Erythroblast (primary cell): ENCODE results near the gene POU2F1.

Source experiments
- DNase-seq, 2 experiments: peaks; one replicate each; lab custom pipeline; 2025; lab: John Stamatoyannopoulos, UW
- GATA1 ChIP-seq: IDR thresholded peaks from 2 replicates; pipeline ENCODE4 v1.6.1; 2011; ENCODE audit warnings: low read depth, mild to moderate bottlenecking, control low read depth, low read length, moderate library complexity
- POLR2A ChIP-seq: IDR thresholded peaks from 2 replicates; pipeline ENCODE4 v1.6.1; 2011; ENCODE audit warnings: mild to moderate bottlenecking, low read length

Gene POU2F1

DNA sequence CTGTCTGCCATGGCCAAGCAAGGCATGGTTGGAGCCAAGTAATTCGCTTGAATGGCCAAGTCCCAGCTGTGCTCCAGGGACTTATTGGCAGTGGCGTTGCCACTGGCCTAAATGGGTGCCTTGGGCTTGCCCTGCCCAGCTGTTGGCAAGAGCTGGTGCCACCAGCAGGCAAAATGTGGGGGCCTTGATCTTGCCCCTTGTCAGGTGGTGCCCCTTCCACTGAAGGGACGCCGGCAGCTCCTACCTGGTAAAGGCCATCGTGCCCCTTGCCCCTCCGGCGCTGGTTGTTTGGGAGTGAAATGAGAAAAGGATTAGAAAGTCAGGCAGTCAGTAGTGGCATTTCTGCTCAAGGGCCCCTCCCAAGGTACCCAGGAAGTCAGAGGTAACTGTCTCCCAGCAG, 212.1 kb downstream of the POU2F1 start:
- no peak for DNase-seq
- no peak for TF ChIP-seq POLR2A
- no peak for TF ChIP-seq GATA1

DNA sequence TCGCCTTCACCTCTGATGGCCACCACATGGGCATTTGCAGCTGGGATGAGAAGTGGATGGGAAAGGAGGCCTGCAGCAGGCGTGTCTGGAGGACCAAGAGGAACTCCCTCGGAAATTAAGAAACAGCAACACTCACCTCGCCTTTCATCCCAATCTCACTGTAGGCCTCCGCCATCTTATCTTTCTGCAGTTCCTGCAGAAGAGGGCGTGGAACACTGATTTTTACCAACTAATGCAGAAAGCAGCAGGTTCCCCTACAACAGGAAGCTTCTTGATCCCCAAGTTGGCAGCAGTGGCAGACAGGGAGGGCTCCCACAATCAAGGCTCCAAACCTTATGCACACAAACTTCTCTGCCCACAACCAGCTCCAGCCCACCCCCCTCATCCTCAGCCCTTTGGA, 213.2 kb downstream of the POU2F1 start:
- no peak for DNase-seq
- TF ChIP-seq POLR2A (no peak), GATA1 (no peak)

DNA sequence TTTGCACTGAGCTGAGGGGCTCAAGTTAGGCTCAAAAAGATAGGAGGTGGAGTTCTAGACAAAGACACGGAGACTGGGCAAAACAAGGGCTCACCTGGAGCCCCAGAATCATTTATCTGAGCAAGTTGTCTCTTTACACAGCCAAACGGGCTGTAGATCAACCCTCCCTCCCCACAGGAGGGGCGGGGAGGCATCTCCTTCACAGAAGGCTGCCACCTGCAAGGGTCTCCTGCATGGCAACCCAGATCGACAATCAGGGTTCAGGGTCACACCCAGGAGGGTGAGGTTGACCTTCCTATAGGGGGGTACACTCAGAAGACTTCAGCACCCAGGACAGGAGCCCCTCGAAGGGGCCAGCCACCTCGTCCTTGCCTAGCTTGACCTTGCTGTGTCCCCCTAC, 213.6 kb downstream of the POU2F1 start:
- TF ChIP-seq GATA1 (no peak), POLR2A (no peak)
- no peak for DNase-seq

DNA sequence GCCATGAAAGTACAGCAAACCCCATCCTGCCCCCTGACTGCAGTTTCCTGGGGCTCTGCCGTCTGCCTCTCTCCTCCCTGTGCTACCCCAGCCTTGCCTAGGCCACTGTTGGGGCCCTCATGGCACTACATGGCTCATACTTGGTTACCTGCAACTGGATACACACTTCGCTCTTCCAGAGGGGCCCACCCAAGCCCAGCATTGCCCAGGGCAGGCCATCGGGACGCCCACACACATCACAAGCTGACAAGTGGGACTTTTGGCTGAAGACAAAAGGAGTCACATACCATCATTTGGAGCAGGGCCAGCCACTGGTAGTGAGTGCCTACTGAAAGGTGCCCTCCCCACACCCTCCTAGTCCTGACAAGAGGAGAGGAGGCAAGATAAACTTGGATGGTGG, 214.8 kb downstream of the POU2F1 start:
- DNase-seq = no peak
- TF ChIP-seq GATA1 (no peak), POLR2A (no peak)

DNA sequence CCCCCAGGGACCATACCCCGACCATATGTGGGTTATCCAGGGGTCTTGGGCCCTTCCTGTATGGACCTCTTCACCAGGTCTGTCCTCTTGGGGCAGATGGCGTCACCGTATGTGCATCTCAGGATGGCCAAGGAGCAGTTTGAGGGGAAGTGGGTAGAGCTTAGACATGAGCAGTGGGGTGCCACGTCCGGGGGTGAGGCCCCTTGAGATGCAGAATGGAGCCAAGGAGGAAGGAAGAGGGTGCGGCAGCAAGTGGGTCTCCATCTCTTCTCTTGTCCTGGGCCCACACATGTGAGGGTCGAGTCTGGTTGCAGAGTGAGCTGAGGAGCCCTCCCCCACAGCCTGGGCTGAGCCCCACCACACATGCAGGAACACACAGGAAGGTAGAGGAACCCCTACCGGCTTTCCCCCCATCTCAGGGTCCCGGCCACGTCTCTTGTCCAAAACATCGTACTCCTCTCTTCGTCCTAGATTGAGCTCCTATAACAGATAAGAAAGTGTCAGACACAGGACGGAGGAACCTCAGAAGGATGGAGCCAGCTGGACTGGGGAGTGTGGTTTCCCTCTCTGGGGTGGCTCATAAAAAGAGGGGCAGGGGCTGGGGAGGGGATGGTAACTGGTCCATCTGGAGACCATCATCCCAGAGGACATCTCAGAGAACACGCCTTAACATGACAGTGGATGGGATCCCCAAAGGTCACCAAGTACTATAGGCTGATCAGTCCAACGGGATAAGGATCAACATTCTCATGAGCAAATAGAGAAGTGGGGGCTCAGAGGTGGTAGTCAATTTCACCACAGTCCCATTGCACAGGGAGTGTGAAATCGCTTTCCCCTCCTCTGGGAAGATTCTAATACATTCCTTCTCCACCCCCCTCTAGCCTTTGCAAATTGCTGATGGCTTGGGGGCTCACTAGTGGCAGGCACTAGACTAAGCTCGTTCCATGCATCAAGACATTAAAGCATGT, 217.8 kb downstream of the POU2F1 start:
- TF ChIP-seq POLR2A = no peak
- no peak for TF ChIP-seq GATA1
- DNase-seq = no peak

DNA sequence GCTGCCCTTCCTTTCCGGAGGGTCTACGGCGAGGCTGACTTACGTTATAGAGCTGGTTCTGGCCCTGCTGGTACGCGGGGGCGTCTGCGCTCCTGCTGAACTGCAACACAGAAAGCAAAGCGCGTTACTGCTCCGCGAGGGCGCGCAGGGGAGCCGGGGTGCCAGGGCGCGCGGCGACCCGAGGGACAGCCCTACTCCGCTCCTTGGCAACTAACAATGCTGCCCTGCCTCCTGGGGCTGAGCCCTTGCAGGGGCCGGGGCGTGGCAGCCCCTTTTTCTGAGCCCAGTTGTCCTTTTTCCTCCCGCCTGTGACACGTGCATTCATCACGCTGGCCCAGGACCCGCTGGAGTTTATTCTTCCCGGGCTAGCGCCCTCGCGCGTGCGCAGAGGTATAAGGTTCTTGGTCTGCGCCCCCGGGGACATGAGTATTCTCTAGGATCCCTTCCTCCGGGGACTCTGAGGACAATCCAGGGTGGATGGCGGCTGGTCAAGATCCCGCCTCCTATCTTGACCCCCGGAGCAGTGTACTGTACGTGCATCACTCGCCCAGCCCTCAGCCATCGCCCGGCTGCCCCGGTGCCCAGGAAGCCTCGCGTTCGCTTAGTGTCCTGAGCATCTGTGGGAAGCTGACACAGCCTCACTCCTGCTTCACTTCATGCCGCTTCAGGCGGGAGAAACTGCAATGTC, 218.8 kb downstream of the POU2F1 start:
- DNase-seq = peak; percentile 58 to 69
- TF ChIP-seq GATA1 (no peak), POLR2A (no peak)

DNA sequence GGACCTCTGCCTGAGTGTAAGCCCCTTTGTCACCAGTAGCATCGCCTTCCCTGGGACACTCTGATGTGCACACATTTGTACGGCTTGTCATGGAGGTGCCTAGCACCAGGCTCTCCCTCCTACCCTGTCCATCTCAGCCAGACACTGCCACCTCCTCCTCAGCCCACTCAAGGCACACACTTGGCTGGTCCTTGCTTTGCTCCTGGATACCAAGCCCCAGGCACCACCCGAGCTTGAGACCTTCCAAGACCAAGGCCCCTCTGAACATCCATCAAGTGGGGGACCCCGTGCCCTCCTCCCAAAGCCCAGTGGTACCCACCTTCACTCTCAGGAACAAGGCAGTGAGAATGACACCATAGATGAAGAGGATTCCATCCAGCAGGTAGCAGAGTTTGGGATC, 219.7 kb downstream of the POU2F1 start:
- no peak for DNase-seq
- no peak for TF ChIP-seq POLR2A
- TF ChIP-seq GATA1 = no peak

DNA sequence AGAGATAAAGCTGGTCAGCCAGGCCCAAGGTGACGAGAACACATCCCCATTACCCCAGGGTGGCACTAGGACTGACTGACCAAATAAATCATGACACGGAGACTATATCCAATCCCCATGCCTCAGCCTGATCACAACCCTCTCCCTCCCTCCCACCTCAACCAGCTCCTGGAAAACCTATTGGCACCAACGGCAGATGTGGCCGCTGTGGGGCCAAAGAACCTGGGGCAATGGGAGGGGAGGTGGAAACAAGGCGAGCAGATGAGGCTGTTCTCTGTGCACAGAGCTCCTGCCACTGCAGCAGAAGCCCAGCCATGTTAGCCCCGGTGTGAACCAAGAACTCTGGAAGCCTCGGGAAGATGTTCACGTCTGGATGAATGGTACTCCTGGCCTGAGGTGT, 220.1 kb downstream of the POU2F1 start:
- TF ChIP-seq POLR2A = no peak
- no peak for TF ChIP-seq GATA1

DNA sequence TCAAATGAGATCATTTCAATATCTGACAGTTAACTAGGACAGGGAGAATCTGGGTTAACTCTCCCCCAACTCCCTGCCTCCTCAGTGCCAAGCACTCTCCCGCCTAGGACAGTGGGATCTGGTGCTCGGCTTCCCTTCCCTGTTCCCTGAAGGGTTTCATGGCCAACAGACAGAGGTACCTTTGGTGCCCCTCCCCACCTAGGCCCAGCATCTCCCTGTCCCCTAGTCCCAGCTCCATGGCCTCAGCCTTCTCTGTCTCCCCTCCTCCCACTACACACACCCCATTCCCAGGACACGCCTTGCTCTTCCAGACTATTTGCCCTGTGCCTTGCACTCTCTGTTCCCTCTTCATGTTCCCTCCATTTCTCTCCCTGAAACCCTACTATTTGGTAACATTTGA, 220.5 kb downstream of the POU2F1 start:
- no peak for DNase-seq

More for the DNA sequence above, 220.1 kb downstream of the POU2F1 start:
- no peak for DNase-seq

DNA sequence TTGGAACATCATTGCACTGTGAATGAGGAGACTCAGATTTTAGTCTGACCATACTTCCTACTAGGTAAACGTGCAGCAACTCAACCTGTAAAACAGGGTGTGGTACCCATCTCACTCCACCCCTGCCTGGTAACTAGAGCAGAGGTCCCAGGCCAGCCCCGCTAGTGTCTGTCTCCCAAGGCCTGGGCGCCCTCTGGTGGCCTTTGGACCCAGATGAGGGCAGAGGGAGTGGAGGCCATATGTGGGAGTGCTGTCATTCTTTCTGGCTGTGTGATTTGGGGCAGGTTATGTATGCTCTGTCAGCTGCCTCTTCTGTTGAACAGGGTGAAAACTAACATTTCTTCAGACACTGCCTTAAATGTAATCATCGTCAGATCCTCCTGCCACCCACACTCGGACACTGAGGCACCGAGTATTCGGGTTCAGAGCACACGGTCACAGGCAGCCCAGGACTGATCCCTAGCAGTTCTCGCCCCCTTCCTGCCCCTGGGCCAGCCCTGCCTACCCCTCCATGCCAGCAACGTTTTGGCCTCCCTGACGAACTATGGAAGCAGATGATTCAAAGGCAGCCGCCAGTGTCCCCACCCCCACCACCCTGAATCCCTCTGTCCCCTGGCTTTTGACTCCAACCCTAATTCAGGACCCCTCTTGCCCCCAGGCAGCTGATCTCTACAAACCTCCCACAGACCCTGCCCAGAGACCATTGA, 221.6 kb downstream of the POU2F1 start:
- TF ChIP-seq GATA1 (no peak), POLR2A (no peak)

More for the DNA sequence above, 220.5 kb downstream of the POU2F1 start:
- no peak for TF ChIP-seq GATA1
- TF ChIP-seq POLR2A = no peak

DNA sequence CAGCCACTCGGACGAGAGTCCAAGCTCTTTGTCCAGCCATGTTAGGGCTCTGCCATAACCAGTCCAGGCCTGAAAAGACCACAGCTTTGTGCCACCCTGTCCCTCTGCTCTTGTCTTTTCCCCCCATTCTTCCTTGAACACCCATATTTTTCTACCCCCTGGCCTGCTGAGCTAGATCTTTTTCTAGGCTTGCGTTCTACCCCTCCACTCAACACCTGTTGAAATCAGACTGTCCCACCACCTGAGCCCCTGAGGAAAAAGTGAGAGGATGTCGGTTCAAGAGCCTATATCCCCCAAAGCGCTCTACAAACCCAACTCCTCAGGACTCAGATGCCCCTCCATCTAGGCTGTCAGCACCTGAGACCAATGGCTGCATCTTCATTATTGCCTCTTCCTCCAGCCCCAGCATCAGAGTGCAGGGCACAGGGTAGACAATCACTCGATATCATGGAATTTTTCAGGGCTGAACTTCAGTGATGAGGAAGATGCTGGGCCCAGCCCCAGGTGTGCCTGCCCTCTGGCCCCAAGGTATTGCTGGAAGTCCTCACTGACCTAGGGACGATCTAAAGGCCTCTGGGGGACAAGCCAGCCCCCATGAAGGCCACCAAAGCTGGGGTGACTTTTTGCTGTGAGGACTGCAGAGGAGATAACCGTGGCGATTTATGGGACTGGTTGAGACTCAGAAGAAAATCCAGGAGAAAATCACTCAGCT, 222.3 kb downstream of the POU2F1 start:
- DNase-seq = no peak
- TF ChIP-seq POLR2A (no peak), GATA1 (no peak)

More for the DNA sequence above, 221.6 kb downstream of the POU2F1 start:
- DNase-seq = peak; percentile 79 to 87

DNA sequence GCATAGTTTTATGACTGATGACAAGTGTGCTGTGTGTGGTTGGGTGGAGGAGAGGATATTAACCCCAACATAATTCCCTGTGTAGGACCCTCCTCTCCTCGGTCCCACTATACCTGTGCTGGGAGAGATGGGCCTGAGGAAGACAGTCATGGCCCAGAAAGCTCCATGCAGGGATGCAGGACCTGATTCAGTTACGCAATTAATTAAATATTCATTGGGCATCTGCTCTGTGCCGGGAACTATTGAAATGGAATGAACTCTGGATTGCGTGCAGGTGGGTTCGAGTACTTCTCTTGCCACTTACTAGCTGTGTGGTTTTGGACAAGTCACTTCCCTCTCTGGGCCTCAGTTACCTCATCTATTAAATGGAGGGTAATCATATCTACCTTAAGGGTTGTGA, 223.1 kb downstream of the POU2F1 start:
- DNase-seq = no peak
- no peak for TF ChIP-seq GATA1
- no peak for TF ChIP-seq POLR2A

DNA sequence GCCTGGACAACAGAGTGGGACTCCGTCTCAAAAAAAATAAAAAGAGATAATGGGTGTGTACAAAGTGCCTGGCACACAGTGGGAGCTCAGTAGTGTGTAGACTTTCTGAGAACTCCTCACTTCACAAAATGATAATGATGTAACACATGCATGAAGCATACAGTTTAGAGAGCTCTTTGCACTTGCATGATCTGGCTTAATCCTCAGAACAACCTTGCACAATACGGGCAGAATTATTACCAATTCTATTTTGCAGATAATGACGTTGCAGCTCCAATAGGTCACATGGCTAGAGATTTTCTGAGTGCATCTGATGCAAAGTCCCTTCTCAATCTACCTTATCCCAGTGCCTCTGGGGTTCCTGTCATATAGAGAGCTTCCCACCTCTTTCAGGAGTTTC, 226.3 kb downstream of the POU2F1 start:
- DNase-seq = no peak
- TF ChIP-seq GATA1 (no peak), POLR2A (no peak)
